GM19099 (cell line): ENCODE measurements around the gene PRSS27.
A peak's percentile ranks its signal among the peaks of the same experiment; 100 is the strongest.

Experiments used
- POLR2A ChIP-seq: IDR thresholded peaks from 3 replicates; pipeline ENCODE4 v1.6.1; 2011; ENCODE audit warnings: low read depth; ENCODE audit not compliant: insufficient read length; ENCODE audit errors: extremely low read depth

PRSS27 gene

DNA sequence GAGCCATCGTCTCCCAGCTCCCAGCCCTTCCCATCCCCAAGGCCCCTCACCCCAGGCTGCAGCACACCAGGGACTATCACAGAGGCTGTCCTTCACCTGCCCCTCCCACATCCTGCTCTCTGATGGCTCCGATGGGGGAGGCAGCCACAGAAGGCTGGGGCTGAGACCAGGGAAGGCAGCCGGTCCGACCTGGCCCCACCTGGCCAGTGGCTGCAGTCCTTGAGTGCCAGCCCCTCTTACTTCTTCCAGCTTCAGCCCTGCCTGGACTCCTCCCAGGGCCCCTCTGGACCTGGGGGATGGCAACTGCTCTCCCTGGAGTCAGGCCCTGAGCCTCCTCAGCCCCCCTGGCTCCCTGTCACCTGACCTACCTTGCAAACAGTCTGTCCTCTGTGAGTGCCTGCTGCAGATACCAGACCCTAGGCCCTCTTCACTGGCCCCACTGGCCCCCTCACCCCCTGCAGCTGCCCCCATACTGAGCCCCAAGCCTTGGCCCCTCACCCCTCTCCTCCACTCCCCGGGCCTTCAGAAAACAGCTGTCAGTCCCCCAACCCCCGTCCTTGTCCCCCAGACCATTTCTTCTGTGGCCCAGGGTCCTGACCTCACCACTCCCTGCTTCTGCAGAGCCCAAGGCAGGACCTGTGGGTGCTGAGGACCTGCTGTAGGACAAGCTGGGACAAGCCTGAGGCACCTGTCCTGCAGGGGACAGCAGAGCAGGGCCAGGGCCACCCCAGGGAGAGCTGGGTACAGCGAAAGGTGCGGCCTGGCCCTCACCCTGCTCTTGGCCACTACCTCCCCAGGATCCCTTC, 19.8 kb upstream of the PRSS27 start:
- TF ChIP-seq POLR2A, result no peak

DNA sequence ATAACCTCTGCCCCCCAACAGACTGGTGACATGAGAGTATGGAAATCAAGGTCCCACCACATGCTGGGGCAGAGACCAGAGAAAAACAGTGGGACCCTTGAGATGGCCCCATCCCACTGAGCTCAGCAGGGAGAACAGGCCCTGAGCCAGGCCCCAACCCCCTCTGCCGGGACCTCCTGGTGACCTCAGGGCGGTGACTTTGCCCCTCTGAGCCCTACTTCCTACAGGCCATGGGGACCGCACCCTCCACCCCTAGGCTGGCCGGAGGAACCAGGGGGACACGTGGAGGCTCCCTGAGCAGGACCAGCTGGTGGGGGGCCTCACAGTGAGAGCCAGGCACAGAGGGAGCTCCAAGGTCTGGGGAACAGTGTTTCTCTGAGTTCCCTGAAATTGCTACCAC, 18.6 kb upstream of the PRSS27 start:
- TF ChIP-seq POLR2A, result no peak

DNA sequence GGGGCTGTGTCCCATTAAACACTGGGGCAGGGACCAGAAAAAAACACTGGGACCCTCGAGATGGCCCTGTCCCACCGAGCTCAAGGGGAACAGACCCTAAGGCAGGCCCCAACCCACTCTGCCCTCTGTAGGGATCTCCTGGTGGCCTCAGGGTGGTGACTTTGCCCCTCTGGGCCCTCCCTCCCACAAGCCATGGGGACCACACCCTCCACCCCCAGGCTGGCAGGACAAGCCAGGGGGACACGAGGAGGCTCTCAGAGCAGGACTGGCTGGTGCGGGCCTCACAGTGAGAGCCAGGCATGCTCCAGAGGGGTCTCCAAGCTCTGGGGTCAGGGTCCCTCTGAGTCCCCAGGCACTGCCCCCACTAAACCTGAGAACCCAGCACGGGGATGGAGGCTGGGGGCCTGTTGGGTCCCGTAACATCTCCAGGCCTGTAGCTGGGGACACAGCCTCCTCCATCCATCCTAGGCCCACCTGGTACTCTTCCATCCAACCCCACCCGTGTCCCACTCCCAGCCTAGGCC, 17.9 kb upstream of the PRSS27 start:
- TF ChIP-seq POLR2A, result no peak

DNA sequence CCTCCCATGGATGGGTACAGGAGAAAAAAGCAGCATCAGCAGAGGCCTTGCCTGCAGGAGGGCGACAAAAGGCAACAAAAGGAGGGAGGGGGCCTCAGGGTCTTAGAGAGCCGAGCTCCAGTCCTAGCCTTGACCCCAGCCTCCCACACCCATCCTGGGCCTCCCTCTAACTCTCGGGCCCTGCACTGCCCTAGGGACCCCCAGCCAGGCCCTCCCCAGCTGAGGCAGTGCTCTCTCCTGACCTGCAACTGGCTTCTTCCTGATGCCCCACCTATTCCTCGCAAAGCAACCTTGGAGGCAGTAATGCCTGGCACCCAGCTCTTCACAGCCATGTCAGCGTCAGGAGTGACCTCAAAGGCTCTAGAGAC, 17.2 kb upstream of the PRSS27 start:
- no peak for TF ChIP-seq POLR2A

DNA sequence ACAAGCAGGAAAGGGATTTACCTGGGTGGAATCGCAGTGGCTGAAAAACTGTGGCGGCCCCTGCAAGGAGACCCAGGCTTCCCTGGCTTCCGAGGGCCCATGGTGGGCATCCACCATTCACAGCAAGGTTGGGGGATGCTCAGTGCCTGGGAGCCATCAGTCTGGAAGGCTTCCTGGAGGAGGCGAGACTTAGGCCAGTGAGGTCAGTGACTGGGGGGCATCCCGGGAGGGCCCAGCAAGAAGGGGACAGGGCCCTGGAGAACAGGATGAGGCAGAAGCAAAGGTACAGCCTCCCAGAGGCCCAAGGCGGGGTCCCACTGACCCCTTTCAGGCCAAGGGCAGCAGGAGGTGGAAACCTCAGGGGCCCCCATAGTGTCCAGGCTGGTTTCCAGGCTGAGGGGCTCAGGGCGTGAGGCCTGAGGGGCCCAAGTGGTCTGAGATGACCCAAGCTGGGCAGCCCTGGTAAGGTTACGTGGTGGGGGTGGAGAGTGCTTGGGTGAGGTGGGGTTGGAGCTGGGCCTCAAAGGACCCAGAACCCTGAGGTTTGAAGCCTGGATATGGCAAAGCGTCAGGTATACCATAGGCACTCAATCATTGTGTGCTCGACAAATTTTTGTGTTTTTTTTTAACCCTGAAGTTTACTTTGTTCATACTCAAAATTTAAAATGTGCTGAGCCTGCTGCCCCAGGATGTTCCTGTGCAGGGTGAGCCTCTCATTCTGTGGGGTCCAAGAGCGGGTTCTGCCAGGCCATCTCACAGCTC, 16.6 kb upstream of the PRSS27 start:
- TF ChIP-seq POLR2A, result no peak

DNA sequence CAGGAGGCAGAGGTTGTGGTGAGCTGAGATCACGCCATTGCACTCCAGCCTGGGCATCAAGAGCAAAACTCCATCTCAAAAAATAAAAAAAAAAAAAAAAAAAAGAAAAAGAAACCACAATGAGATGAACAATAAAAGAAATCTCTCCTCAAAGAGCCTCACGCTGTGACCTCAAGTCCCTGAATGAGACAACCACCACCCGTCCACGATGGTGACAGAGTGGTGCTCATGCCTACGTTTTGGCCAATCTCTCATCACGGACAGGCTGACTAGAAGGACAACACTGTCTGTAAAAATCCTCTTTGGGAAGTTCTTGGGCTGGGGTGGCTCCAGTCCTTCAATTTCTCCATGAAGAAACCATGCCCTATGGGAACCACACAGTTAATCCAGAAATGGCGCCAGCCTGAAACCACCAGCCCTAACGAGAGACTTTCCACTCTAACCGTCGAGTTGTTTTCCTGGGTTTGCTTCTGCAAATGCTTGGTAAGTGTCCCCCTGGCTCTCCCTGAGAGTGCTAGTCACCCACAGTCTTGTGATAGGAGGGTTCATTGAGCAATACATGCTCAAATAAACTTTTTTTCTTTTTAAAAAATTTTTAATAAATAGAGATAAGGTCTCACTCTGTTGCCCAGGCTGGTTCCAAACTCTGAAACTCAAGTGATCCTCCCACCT, 15.0 kb upstream of the PRSS27 start:
- TF ChIP-seq POLR2A, result no peak

DNA sequence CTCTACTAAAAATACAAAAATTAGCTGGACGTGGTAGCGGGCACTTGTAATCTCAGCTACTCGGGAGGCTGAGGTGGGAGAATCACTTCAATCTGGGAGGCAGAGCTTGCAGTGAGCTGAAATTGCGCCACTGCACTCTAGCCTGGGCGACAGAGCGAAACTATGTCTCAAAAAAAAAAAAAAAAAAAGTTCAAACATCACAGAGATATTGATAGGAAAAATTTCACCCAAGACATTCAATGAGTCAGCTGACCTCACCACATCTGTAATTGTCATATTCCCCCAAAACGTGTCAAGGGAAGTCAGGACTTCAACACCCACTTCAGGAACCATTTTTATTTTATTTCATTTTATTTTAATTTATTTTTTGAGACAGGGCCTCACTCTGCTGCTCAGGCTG, 8.0 kb upstream of the PRSS27 start:
- TF ChIP-seq POLR2A, result no peak

DNA sequence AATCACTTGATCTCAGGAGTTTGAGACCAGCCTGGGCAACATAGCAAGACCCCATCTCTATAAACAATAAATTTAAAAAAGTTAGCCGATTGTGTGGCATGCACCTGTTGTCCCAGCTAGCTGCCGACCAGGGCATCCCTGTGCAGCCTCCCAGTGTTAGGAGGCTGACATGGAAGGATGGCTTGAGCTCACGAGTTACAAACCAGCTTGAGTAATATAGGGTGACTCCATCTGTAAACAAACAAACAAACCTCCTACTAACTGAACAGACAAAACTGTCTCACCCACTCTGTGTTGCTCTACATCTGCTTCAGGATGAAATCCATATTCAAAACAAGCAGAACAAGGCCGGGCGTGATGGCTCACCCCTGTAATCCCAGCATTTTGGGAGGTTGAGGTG, 6.9 kb upstream of the PRSS27 start:
- no peak for TF ChIP-seq POLR2A

DNA sequence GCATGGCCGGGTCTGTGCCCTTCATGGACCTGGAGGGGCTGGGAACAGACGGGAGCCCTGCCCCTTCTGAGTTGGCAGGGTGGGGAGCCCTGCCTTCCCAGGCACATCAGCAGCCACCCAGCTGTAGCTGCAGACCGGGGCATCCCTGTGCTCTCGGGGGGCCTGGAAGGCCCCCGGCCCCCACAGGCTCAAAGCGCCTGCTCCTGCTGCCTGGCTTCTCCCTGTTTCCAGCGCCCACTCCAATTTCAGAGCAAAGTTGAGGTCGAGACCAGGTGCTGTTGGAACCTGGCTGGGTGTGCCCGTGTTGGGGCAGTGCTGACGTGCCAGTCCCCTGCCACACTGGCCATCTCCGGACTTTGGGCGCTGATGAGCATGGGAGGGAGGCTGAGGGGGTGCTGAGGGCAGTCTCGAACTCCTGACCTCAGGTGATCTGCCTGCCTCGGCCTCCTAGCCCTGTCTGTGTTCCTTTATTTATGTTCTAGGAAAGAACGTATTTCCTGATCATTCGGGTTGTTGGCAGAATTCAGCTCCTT, 4.9 kb upstream of the PRSS27 start:
- TF ChIP-seq POLR2A, result no peak

DNA sequence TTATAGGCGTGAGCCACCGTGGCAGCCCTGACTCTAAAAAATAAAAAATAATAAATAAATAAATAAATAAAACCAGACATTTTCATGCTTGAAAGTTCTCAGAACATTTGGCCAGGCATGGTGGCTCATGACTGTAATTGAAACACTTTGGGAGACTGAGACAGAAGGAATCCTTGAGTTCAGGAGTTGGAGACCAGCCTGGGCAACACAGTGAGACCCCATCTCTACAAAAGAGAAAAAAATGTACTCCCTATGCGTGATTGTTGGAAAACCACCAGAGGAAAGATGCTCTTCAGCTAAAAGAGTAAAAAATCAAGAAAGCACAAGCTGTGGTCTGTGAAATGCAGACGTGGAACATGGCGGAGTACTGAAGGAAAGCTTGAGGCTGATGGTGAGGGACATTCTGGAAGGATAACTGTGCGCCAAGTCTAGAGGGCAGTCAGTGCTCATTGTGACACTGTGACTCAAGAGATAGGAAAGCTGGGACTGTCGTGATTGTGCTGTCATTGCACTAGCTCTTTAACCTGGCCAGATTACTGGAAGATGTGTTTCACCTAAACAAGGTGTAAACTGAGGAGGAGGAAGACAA, 4.2 kb upstream of the PRSS27 start:
- TF ChIP-seq POLR2A, result no peak

DNA sequence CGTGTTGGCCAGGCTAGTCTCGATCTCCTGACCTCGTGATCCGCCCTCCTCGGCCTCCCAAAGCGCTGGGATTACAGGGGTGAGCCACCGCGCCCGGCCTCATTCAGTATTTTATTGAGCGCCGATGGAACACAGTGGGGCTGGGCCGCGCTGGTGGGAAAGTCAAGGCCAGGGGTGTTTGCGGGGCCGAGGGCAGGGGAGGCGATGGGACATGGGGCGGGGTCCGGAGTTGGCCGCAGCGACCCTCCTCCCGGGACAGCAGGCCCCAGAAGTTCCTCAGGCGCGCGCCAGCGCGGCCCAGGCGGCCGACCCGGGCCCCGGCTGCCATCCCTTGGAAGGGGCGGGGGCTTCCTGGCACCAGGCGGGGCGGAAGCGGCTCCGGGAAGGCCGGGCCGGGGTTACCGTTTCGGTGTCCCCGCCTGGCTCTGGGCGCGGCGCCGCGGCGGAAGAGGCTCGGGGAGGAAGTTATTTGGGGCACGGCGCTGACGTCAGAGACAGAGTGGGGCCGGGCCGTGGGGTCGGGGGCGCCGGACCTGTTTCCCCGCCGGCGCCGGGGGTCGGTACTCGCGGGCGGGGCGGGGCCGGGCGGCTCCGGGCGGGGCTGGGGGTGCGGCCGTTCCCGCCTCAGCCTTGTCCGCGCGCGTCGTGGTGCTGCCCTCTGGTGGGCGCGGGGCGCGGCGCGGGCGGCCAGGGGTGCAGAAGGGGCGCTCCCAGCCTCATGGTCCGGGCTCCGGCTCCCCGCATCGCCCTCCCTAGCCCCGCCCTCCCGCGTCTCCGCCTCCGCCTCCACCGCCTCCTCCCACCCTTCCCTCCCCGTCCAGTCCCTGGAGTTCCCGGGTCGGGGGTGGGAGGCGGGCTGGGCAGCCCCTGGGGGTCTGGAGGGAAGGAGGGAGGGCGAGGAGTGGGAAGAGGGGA, 952 bp upstream of the PRSS27 start:
- peak; percentile 72 for TF ChIP-seq POLR2A

DNA sequence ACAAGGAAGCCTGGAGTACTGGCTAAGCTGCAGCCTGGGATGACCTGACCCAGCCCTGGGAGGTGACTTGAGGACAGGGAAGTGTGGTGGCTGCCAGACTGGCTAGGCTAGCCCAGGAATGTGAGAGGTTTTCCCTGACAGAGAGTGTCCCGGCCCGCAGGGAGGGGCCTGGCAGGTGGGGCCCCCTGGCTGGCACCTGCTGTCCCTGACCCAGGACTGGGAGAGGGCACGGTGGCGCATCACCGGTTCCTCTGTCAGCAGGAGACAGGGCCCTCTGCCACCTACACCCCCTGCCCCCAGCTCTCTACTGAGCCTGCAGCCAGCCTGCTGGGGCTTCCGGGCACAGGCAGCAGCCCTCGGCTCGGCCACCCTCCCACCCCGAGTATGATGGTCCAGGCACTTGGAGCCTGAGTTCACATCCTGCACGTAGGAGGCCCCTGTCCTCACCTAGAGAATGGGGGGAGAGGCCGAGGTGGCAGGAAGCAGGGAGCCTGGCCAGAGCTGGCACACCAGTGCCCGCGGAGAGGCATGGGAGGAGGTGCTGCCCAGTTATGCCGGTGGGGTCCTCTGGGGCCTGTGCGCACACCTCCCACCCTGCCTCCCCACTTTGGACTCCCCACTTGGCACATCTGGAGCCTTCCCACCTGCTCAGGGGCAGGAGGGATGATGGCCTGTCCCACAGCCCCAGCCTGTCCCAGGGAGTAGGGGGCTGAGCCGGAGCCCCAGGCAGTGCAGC, 528 bp downstream of the PRSS27 start:
- no peak for TF ChIP-seq POLR2A
